HCT116 (cell line): ENCODE measurements around the gene PRKN. TPM values are rescaled to one million over a fixed set of nuclear protein-coding genes. Genes with fewer than 3 reads are reported as not detected.

ENCODE experiments used
- ATAC-seq: fragments of 200-7000 bp; cut with Tn5 transposase; 2 replicates; pipeline ENCODE4 v1.9.1; 2020; ENCODE audit warnings: mild to moderate bottlenecking, moderate library complexity
- BruUV-seq: library from RNA; stranded (reverse); fragments of 400-500 nt; replicated peaks from 2 replicates; lab custom pipeline; 2021; lab: Mats Ljungman, UMichigan
- CTCF ChIA-PET: fragments of 300-600 bp; sonication (Branson Sonifier 250); formaldehyde crosslinking; loops from one replicate; lab custom pipeline; 2021; ENCODE audit warnings: antibody characterized with exemption; lab: Charles Lee
- POLR2A ChIA-PET: fragments of 300-600, 350-600 bp; sonication (Branson Sonifier 250); formaldehyde crosslinking; loops from one replicate; lab custom pipeline; 2021; ENCODE audit warnings: antibody characterized with exemption; lab: Charles Lee
- RAD21 ChIA-PET, 2 experiments: fragments of 300-600 bp; sonication (Branson Sonifier 250); formaldehyde crosslinking; loops; one replicate each; lab custom pipeline; 2023; ENCODE audit warnings: low total read pairs in 2 of 2; ENCODE audit not compliant: uncharacterized antibody in 2 of 2, unreplicated experiment in 2 of 2, low non-redundant PET in 1 of 2; lab: Charles Lee
- DNase-seq: peaks from one replicate; pipeline ENCODE4 v3.0.0-alpha.2; 2010; ENCODE audit warnings: low read depth, low spot score
- H2AFZ ChIP-seq: fragments of 200-600 bp; shearing (Covaris generic), sonication (generic); 2 replicates; pipeline ENCODE4 v1.6.1; 2017; ENCODE audit warnings: low read depth, mixed run types, mixed read lengths, antibody characterized with exemption, low read length; ENCODE audit not compliant: poor library complexity, severe bottlenecking
- H3K27ac ChIP-seq: 2 replicates; pipeline ENCODE4 v1.5.1; 2012; ENCODE audit warnings: low read depth, low read length
- H3K27me3 ChIP-seq: fragments of 200-600 bp; sonication (generic); 2 replicates; pipeline ENCODE4 v1.6.1; 2016; ENCODE audit warnings: mixed run types, low read length, mixed read lengths; ENCODE audit not compliant: insufficient read depth
- H3K36me3 ChIP-seq, 2 experiments: fragments of 200-500 bp in 1 of 2; fragments of 200-600 bp in 1 of 2; sonication (Bioruptor generic) in 1 of 2; sonication (generic) in 1 of 2; 2 replicates each; pipeline versions ENCODE4 v1.5.1 to v1.6.1; 2014 to 2016; ENCODE audit warnings: low read length in 2 of 2, inconsistent platforms in 1 of 2, mixed read lengths in 1 of 2, mixed run types in 1 of 2; ENCODE audit not compliant: insufficient read depth in 2 of 2, control insufficient read depth in 1 of 2
- H3K4me1 ChIP-seq, 2 experiments: fragments of 200-600 bp in 1 of 2; sonication (generic) in 1 of 2; 2 replicates each; pipeline versions ENCODE4 v1.5.1 to v1.6.1; 2012 to 2017; ENCODE audit warnings: low read length in 2 of 2, inconsistent platforms in 1 of 2, mild to moderate bottlenecking in 1 of 2, mixed read lengths in 1 of 2, mixed run types in 1 of 2, moderate library complexity in 1 of 2; ENCODE audit not compliant: insufficient read depth in 2 of 2, control insufficient read depth in 1 of 2
- H3K4me2 ChIP-seq: fragments of 200-600 bp; sonication (generic); 2 replicates; pipeline ENCODE4 v1.6.1; 2017; ENCODE audit warnings: mixed run types, low read length, mixed read lengths
- H3K4me3 ChIP-seq, 2 experiments: fragments of 200-600 bp in 1 of 2; sonication (generic) in 1 of 2; replicated peaks in 1 of 2; 2 replicates each; pipeline ENCODE4 v1.5.1; 2011 to 2016; ENCODE audit warnings: low read length in 2 of 2, control low read depth in 1 of 2, low read depth in 1 of 2, mild to moderate bottlenecking in 1 of 2, mixed read lengths in 1 of 2, mixed run types in 1 of 2
- H3K79me2 ChIP-seq: fragments of 200-600 bp; sonication (generic); 2 replicates; pipeline ENCODE4 v1.6.1; 2017; ENCODE audit warnings: mild to moderate bottlenecking, mixed run types, low read length, moderate library complexity, mixed read lengths; ENCODE audit not compliant: insufficient read depth
- H3K9ac ChIP-seq: fragments of 200-600 bp; sonication (generic); 2 replicates; pipeline ENCODE4 v1.6.1; 2016; ENCODE audit warnings: low read length, mixed read lengths
- H3K9me2 ChIP-seq: fragments of 200-600 bp; sonication (generic), shearing (Covaris generic); 2 replicates; pipeline ENCODE4 v1.6.1; 2017; ENCODE audit warnings: mixed run types, mild to moderate bottlenecking, moderate library complexity; ENCODE audit not compliant: insufficient read depth
- H3K9me3 ChIP-seq, 2 experiments: fragments of 200-500 bp in 1 of 2; fragments of 200-600 bp in 1 of 2; sonication (Bioruptor generic) in 1 of 2; sonication (generic) in 1 of 2; 2 replicates each; pipeline ENCODE4 v1.6.1; 2014 to 2017; ENCODE audit warnings: low read length in 2 of 2, mixed read lengths in 2 of 2, inconsistent platforms in 1 of 2, low read depth in 1 of 2, mild to moderate bottlenecking in 1 of 2, mixed run types in 1 of 2, moderate library complexity in 1 of 2; ENCODE audit not compliant: control insufficient read depth in 1 of 2, insufficient read depth in 1 of 2
- H4K20me1 ChIP-seq: fragments of 200-600 bp; sonication (generic), shearing (Covaris generic); 2 replicates; pipeline ENCODE4 v1.6.1; 2017; ENCODE audit warnings: mixed run types, mild to moderate bottlenecking, moderate library complexity; ENCODE audit not compliant: insufficient read depth
- EGR1 ChIP-seq: IDR thresholded peaks from 2 replicates; pipeline ENCODE4 v1.6.1; 2012; ENCODE audit warnings: low read depth
- ELF1 ChIP-seq: IDR thresholded peaks from 2 replicates; pipeline ENCODE4 v1.6.1; 2012; ENCODE audit warnings: low read depth, borderline replicate concordance
- EZH2 ChIP-seq: fragments of 200-600 bp; sonication (generic); IDR thresholded peaks from 2 replicates; pipeline ENCODE4 v1.6.1; 2017; ENCODE audit warnings: antibody characterized with exemption, mixed run types
- EZH2phosphoT487 ChIP-seq: fragments of 200-600 bp; IDR thresholded peaks from 2 replicates; pipeline ENCODE4 v1.6.1; 2018; ENCODE audit warnings: antibody characterized with exemption, borderline replicate concordance
- JUND ChIP-seq: IDR thresholded peaks from 2 replicates; pipeline ENCODE4 v1.6.1; 2012
- POLR2AphosphoS5 ChIP-seq: IDR thresholded peaks from 2 replicates; pipeline ENCODE4 v1.6.1; 2011; ENCODE audit warnings: mild to moderate bottlenecking, low read depth, low read length, moderate library complexity
- RAD21 ChIP-seq: IDR thresholded peaks from 2 replicates; pipeline ENCODE4 v1.6.1; 2012; ENCODE audit warnings: low read depth, mild to moderate bottlenecking
- TCF7L2 ChIP-seq: IDR thresholded peaks from 2 replicates; pipeline ENCODE4 v1.7.0; 2011; ENCODE audit warnings: borderline replicate concordance, inconsistent platforms; ENCODE audit not compliant: insufficient read depth, insufficient read length; ENCODE audit errors: extremely low read depth
- YY1 ChIP-seq: IDR thresholded peaks from 2 replicates; pipeline ENCODE4 v1.6.1; 2011; ENCODE audit warnings: low read length, low read depth, moderate library complexity, mild to moderate bottlenecking; ENCODE audit not compliant: insufficient replicate concordance; ENCODE audit errors: extremely low read depth
- intact Hi-C: fragments of 100-400 bp; cut with micrococcal nuclease; formaldehyde crosslinking; loops from 2 replicates; pipeline ENCODE4 v1.10.0; 2022
- total RNA-seq: library from RNA; stranded (reverse); gene quantifications from one replicate; pipeline ENCODE4 v1.2.1, GENCODE V29; 2021; ENCODE audit not compliant: unreplicated experiment
- TF ChIP-seq, protein P1 (sequence below): IDR thresholded peaks from 2 replicates; pipeline ENCODE4 v1.6.1; 2011; ENCODE audit warnings: mild to moderate bottlenecking, low read length, moderate library complexity; ENCODE audit not compliant: insufficient replicate concordance; ENCODE audit errors: extremely low read depth
- TF ChIP-seq, protein P2 (sequence below), 3 experiments: fragments of 200-600 bp in 1 of 3; sonication (generic) in 1 of 3; IDR thresholded peaks in 2 of 3; conservative IDR thresholded peaks in 1 of 3; 2 replicates each; pipeline ENCODE4 v1.5.1; 2012 to 2017; ENCODE audit warnings: low read depth in 2 of 3, low read length in 2 of 3, antibody characterized with exemption in 1 of 3, borderline replicate concordance in 1 of 3, control low read depth in 1 of 3, mild to moderate bottlenecking in 1 of 3, mixed read lengths in 1 of 3, mixed run types in 1 of 3, moderate library complexity in 1 of 3; ENCODE audit not compliant: insufficient read depth in 1 of 3

PRKN gene
- total RNA-seq, 1 experiment from 2014 or later, result 2.6 TPM

DNA sequence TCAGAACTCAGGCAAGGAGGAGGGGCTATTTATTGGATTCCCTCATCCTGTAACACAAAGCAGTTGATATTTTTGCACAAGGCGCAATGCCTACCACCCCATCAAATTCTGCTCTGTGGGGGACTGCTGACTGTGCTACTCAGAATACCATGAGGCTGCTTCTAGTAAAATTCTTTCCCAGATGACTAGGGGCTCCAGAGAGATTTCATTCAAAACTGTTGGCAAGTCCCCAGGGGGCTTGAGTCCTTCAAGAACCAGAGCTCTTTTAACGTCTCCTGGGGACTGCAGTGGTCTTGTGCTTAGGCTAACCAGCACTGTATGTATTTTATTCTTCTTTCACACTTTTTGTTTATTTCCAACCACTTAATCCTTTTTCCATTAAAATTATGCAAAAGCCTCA, 1087.8 kb downstream of the PRKN start:
- TF ChIP-seq EZH2phosphoT487 (no peak), YY1 (no peak), POLR2AphosphoS5 (no peak), EGR1 (no peak), EZH2 (no peak), JUND (no peak), RAD21 (no peak), ELF1 (no peak), TCF7L2 (no peak)
- TF ChIP-seq, protein P1, sequence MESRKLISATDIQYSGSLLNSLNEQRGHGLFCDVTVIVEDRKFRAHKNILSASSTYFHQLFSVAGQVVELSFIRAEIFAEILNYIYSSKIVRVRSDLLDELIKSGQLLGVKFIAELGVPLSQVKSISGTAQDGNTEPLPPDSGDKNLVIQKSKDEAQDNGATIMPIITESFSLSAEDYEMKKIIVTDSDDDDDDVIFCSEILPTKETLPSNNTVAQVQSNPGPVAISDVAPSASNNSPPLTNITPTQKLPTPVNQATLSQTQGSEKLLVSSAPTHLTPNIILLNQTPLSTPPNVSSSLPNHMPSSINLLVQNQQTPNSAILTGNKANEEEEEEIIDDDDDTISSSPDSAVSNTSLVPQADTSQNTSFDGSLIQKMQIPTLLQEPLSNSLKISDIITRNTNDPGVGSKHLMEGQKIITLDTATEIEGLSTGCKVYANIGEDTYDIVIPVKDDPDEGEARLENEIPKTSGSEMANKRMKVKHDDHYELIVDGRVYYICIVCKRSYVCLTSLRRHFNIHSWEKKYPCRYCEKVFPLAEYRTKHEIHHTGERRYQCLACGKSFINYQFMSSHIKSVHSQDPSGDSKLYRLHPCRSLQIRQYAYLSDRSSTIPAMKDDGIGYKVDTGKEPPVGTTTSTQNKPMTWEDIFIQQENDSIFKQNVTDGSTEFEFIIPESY, result no peak
- TF ChIP-seq, protein P2, sequence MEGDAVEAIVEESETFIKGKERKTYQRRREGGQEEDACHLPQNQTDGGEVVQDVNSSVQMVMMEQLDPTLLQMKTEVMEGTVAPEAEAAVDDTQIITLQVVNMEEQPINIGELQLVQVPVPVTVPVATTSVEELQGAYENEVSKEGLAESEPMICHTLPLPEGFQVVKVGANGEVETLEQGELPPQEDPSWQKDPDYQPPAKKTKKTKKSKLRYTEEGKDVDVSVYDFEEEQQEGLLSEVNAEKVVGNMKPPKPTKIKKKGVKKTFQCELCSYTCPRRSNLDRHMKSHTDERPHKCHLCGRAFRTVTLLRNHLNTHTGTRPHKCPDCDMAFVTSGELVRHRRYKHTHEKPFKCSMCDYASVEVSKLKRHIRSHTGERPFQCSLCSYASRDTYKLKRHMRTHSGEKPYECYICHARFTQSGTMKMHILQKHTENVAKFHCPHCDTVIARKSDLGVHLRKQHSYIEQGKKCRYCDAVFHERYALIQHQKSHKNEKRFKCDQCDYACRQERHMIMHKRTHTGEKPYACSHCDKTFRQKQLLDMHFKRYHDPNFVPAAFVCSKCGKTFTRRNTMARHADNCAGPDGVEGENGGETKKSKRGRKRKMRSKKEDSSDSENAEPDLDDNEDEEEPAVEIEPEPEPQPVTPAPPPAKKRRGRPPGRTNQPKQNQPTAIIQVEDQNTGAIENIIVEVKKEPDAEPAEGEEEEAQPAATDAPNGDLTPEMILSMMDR (IDR thresholded peaks at IDR 0.05 in 2 of 3, conservative IDR thresholded peaks at IDR 0.05 in 1 of 3; ENCODE audit: borderline replicate concordance in 1 of 3, insufficient read depth in 1 of 3, low read depth in 2 of 3, low read length in 2 of 3), result no peak
- Histone ChIP-seq H3K79me2 (no peaks in the 10 kb centered on the region), H3K9me3 (no peaks in the 10 kb centered on the region), H3K9ac (no peak overlapping the region), H3K27ac (no peak overlapping the region), H4K20me1 (no peaks in the 10 kb centered on the region), H3K36me3 (no peaks in the 10 kb centered on the region), H3K4me2 (no peak overlapping the region), H3K27me3 (no peaks in the 10 kb centered on the region), H3K4me3 (no peak overlapping the region), H3K4me1 (no peaks in the 10 kb centered on the region), H2AFZ (no peak overlapping the region), H3K9me2 (no peaks in the 10 kb centered on the region)
- no peak for ATAC-seq
- no TSS peak for BruUV-seq
- intact Hi-C loops, result no loop called here
- ChIA-PET POLR2A (no interaction called here), CTCF (no interaction called here), RAD21 (no interaction called here)
- no peak for DNase-seq
